Aorta (tissue), 5 donors: ENCODE data around the gene ASIC1. TPM values are rescaled to one million over a fixed set of nuclear protein-coding genes. Genes with fewer than 3 reads are reported as not detected.
"Not testable (repeated sequence)": the region's sequence is repeated elsewhere in the genome, so short reads cannot be mapped to it uniquely, and the experiment has no call there.

Experiments
- ATAC-seq: fragments of 200-7000 bp; cut with Tn5 transposase; one replicate; pipeline ENCODE4 v1.9.1; 2022; ENCODE audit warnings: moderate library complexity; ENCODE audit not compliant: low FRiP score
- DNase-seq, 2 donors: peaks; one replicate each; pipeline ENCODE4 v3.0.0-alpha.2; 2020
- H3K27ac ChIP-seq, 2 donors: one replicate each; pipeline ENCODE4 v1.5.1; 2013; ENCODE audit warnings: low read length in 2 of 2, mild to moderate bottlenecking in 2 of 2, moderate library complexity in 2 of 2, control low read depth in 1 of 2, inconsistent platforms in 1 of 2, low read depth in 1 of 2
- H3K27me3 ChIP-seq, 2 donors: one replicate each; pipeline ENCODE4 v1.6.1; 2013; ENCODE audit warnings: control low read depth in 1 of 2, low read length in 1 of 2, mild to moderate bottlenecking in 1 of 2, moderate library complexity in 1 of 2; ENCODE audit not compliant: insufficient read depth in 2 of 2, control insufficient read depth in 1 of 2
- H3K36me3 ChIP-seq, 2 donors: one replicate each; pipeline ENCODE4 v1.6.1; 2013; ENCODE audit warnings: control low read depth in 1 of 2, low read length in 1 of 2, mild to moderate bottlenecking in 1 of 2; ENCODE audit not compliant: insufficient read depth in 2 of 2, control insufficient read depth in 1 of 2
- H3K4me1 ChIP-seq, 2 donors: one replicate each; pipeline ENCODE4 v1.6.1; 2013; ENCODE audit warnings: low read length in 2 of 2, control low read depth in 1 of 2, mild to moderate bottlenecking in 1 of 2, moderate library complexity in 1 of 2; ENCODE audit not compliant: insufficient read depth in 2 of 2, control insufficient read depth in 1 of 2
- H3K4me3 ChIP-seq, 2 donors: one replicate each; pipeline ENCODE4 v1.5.1; 2013; ENCODE audit warnings: low read length in 2 of 2, control low read depth in 1 of 2, mild to moderate bottlenecking in 1 of 2
- H3K9me3 ChIP-seq: one replicate; pipeline ENCODE4 v1.6.1; 2013; ENCODE audit warnings: mild to moderate bottlenecking, low read length; ENCODE audit not compliant: control insufficient read depth
- WGBS, 2 donors: extraction: QIAGEN DNeasy Blood & Tissue Kit; methylation state at CpG; one replicate each; pipeline ENCODE4 v1.1.7; 2013; 5-methylcytosine and 5-hydroxymethylcytosine counted together
- intact Hi-C, 2 donors: fragments of 100-400 bp; cut with DNase I; formaldehyde crosslinking; loops; one replicate each; pipeline versions ENCODE4 v1.14.2 to v1.15.0; 2022
- polyA plus RNA-seq, 2 donors: library from polyadenylated mRNA; stranded (reverse); fragments of 200-250 nt; gene quantifications; one replicate each; pipeline ENCODE4 v1.2.3, GENCODE V29; 2013
- total RNA-seq, 2 donors: library from RNA; stranded (reverse); fragmentation: NEBNext Ultra II Directional; extraction: Animal tissue kit (Norgen Biotek cat#: 25700); gene quantifications; one replicate each; pipeline ENCODE4 v1.2.1, GENCODE V29; 2021
- donor health status: healthy with polysubstance abuse.
- donor health status: Bipolar disorder and iron deficiency.
- donor health status: DM: no; HTN: no; CAD: no.
- donor health status: DM: no; HTN: no; CAD: no.
- donor health status: DM: yes; HTN: yes; CAD: no.

Gene ASIC1
- total and polyA plus RNA-seq, 4 donors = 0.39 to 5.8 (median 1.2) TPM; not detected in 1

- H3K27me3 ChIP-seq = no peaks in the 10 kb centered on the region
- no peak overlapping the region for H3K4me3 ChIP-seq
- intact Hi-C loops = no loop called here
- H3K27ac ChIP-seq = no peak overlapping the region
- WGBS, 2 donors = 6 to 14% methylated on average over 4 of the region's 4 CpGs
- ATAC-seq (no peak), DNase-seq (no peak)
- H3K4me1 ChIP-seq = no peaks in the 10 kb centered on the region
- no peaks in the 10 kb centered on the region for H3K9me3 ChIP-seq
- H3K36me3 ChIP-seq = no peaks in the 10 kb centered on the region
These were observed 36.4 kb upstream of the ASIC1 start for GRCh38 chr12:50021031-50021430.

GRCh38 chr12:50022903-50023302 is 34.5 kb upstream of the ASIC1 start:
- intact Hi-C loops = no loop called here
- 95 to 98% methylated on average over 1 of the region's 1 CpG for WGBS, 2 donors
- no peaks in the 10 kb centered on the region for H3K4me1 ChIP-seq
- H3K27ac ChIP-seq = no peak overlapping the region
- H3K4me3 ChIP-seq = no peak overlapping the region
- DNase-seq = no peak
- H3K36me3 ChIP-seq = no peaks in the 10 kb centered on the region
- ATAC-seq = no peak
- no peaks in the 10 kb centered on the region for H3K9me3 ChIP-seq
- no peaks in the 10 kb centered on the region for H3K27me3 ChIP-seq

- no peaks in the 10 kb centered on the region for H3K9me3 ChIP-seq
- 70 to 75% methylated on average over 8 of the region's 8 CpGs for WGBS, 2 donors
- no peaks in the 10 kb centered on the region for H3K36me3 ChIP-seq
- no peaks in the 10 kb centered on the region for H3K27me3 ChIP-seq
- intact Hi-C loops = no loop called here
- no peak overlapping the region for H3K4me3 ChIP-seq
- DNase-seq (no peak), ATAC-seq (no peak)
- no peak overlapping the region for H3K27ac ChIP-seq
- H3K4me1 ChIP-seq = no peaks in the 10 kb centered on the region
These were observed 33.2 kb upstream of the ASIC1 start for GRCh38 chr12:50024227-50024626.

GRCh38 chr12:50024805-50025186 is 32.6 kb upstream of the ASIC1 start:
- H3K4me1 ChIP-seq = no peaks in the 10 kb centered on the region
- no peaks in the 10 kb centered on the region for H3K36me3 ChIP-seq
- H3K27ac ChIP-seq = no peak overlapping the region
- WGBS, 2 donors = 1% methylated on average over 16 of the region's 16 CpGs
- H3K9me3 ChIP-seq = no peaks in the 10 kb centered on the region
- H3K4me3 ChIP-seq = peak overlapping the region; percentile 38 to 90
- no peaks in the 10 kb centered on the region for H3K27me3 ChIP-seq
- intact Hi-C loops = no loop called here
- DNase-seq (no peak), ATAC-seq (peak; percentile 36)

GRCh38 chr12:50025187-50026059 is 32.0 kb upstream of the ASIC1 start, which contains the start of gene RACGAP1:
RACGAP1 (minus strand) TSS chr12:50025494; CDS start chr12:50016715, 8,779 bp downstream.
- Histone ChIP-seq H3K4me1 (no peaks in the 10 kb centered on the region), H3K9me3 (no peaks in the 10 kb centered on the region), H3K27ac (no peak within 1 kb of the TSS), H3K4me3 (peak within 1 kb of the TSS; percentile 38 to 90), H3K36me3 (no peaks in the 10 kb centered on the region), H3K27me3 (no peaks in the 10 kb centered on the region)
- intact Hi-C loops = no loop called here
- WGBS, 2 donors = 4 to 5% methylated on average over 47 of the region's 47 CpGs
- peak; percentile 98 for ATAC-seq
- DNase-seq = peak; percentile 96 to 97

GRCh38 chr12:50026691-50027090 is 30.7 kb upstream of the ASIC1 start:
- no peaks in the 10 kb centered on the region for H3K9me3 ChIP-seq
- ATAC-seq (no peak), DNase-seq (no peak)
- H3K4me3 ChIP-seq = no peak overlapping the region
- 94 to 96% methylated on average over 3 of the region's 3 CpGs for WGBS, 2 donors
- H3K4me1 ChIP-seq = no peaks in the 10 kb centered on the region
- H3K36me3 ChIP-seq = no peaks in the 10 kb centered on the region
- no peaks in the 10 kb centered on the region for H3K27me3 ChIP-seq
- H3K27ac ChIP-seq = no peak overlapping the region
- intact Hi-C loops = no loop called here

GRCh38 chr12:50030449-50030848 is 26.9 kb upstream of the ASIC1 start:
- H3K36me3 ChIP-seq, H3K4me1 ChIP-seq, H3K27me3 ChIP-seq, H3K27ac ChIP-seq, DNase-seq, H3K4me3 ChIP-seq, H3K9me3 ChIP-seq, intact Hi-C loops, ATAC-seq: not testable (repeated sequence)
- WGBS, 2 donors = 81 to 88% methylated on average over 9 of the region's 9 CpGs

- Histone ChIP-seq H3K4me1 (no peaks in the 10 kb centered on the region), H3K4me3 (no peak overlapping the region), H3K9me3 (no peaks in the 10 kb centered on the region), H3K27ac (no peak overlapping the region), H3K27me3 (no peaks in the 10 kb centered on the region), H3K36me3 (no peaks in the 10 kb centered on the region)
- DNase-seq (no peak), ATAC-seq (peak; percentile 11)
- intact Hi-C loops = no loop called here
- 19 to 21% methylated on average over 20 to 21 of the region's 21 CpGs for WGBS, 2 donors
These were observed 24.9 kb upstream of the ASIC1 start for GRCh38 chr12:50032515-50032853.
